Measurements from ENCODE around the gene CDC42EP4.
"Not testable (repeated sequence)": the region's sequence is repeated elsewhere in the genome, so short reads cannot be mapped to it uniquely, and the experiment has no call there.

Gene CDC42EP4

DNA sequence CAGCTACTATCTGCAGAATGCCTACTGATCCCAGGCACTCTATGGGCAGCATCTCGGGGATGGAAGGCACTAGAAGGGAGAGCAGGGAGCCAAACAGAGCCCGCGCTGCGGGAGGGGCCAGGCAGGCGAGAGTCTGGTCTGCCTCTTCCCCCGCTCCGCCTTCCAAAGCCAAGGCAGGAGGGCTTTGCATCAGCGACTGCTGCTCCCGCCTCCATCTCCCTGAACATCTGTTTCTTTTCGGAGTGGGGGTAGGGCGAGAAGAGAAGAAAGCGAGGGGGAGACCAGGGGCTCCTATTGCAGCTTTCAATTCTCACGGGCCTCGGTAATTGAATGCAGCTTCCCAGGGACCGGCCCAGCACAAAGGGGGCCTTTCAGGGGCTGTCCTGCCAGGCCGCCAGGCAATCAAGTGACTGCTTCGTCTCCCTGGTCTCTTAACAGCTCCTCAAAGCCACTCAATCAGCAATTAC lies 31.4 kb upstream of the CDC42EP4 start:
- DNase-seq (ENCODE audit: low read depth in 2 of 2) = no peak

DNA sequence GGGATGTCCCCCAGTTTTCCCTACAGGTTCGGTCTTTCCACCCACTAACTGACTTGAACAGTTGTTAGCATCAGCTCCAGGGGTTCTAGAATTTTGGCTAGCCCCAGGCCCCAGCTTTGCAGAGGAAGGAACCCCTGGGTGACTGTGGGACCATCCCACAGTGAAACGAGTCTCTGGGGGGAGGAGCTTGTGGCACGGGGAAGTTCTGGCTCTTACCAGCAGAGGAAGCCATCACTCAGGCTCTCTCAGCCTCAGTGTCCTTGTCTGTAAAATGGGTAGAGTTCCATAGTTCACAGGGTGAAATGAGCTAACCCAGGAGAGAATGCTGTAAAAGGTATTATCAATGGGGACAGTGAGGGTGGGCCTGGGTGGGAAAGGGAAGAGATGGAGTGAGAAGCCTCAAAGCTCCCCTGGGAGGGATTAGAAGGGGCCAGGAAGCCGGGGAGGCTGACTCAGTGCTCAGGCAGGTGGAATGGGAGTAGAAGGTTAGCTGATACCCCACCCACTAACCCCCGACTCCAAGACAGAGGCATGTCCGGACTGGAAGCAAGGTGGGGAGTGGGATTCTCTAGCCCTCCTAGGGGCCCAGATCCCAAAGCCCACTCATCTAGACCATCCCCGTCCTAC lies 30.9 kb upstream of the CDC42EP4 start:
- DNase-seq (ENCODE audit: low read depth in 2 of 2) = no peak

- DNase-seq (ENCODE audit: low read depth in 2 of 2) = no peak
Measured at GRCh38 chr17:73342050-73342522, 30.3 kb upstream of the CDC42EP4 start.

DNA sequence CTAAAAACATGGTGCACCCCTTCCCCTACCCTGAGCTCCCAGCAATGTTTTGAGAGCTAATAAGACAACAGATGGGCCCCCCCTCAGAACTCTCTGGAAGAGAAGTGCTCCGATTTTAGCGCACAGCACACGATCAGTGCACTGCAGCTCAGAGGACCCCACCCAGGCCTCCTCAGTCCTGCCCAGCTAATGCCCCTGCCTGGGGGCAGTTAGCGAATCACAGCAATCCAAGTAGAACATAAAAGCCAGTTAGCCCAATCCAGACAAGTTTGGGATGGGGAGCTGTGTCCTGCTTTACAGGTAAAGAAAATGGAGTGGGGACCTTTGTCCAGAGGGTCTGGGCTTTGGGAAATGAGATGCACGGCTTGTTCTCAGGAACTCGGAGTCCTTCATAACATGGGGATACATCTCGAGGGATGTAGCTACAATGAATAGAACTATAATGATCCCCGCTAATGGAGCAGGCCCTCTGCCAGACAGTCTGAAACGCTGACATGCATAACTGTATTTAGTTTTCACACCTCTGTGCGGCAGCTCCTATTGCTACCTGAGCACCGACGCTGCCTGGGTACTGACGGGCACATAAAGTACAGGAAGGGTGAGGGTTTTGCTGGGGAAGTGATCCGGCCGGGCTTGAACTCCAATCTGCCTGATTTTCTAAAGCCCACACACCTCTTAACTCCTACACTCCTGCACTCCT lies 29.7 kb upstream of the CDC42EP4 start:
- DNase-seq (ENCODE audit: low read depth in 2 of 2) = no peak

GRCh38 chr17:73340093-73340596 lies 28.3 kb upstream of the CDC42EP4 start:
- DNase-seq (ENCODE audit: low read depth in 2 of 2) = no peak

DNA sequence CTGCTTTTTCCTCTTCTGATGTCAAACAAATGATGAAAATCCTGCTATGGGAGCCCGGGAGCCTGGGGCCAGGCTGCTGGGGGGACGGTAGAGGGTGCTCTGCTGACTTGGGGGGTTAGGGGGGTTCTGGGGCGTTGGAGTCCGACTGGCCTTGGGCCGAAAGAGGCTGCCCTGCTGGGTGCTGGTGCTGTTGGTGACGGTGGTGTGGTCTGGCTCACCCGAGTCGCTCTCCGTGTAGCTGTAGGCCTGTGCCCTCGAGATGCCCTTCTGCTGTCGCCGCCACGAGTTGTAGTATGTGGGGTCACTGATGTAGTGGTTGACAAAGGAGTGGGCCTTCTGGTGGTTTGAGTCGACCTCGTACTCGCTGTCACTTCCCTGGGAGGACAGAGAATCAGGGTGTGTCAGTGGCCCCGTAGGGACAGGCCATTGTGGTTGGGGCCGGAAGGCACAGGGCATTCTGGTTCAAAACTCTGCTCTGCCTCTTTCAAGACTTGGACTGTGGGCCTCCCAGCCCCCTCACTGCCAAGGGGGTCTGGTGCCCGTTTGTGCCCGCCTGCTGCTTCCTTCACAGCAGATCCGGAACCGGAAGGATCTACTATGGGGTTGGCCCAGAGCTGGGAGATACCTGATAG lies 26.9 kb upstream of the CDC42EP4 start:
- DNase-seq (ENCODE audit: low read depth in 2 of 2) = no peak

- no peak for DNase-seq (ENCODE audit: low read depth in 2 of 2)
Measured at GRCh38 chr17:73338050-73338521, 26.3 kb upstream of the CDC42EP4 start.

GRCh38 chr17:73337330-73337710 lies 25.5 kb upstream of the CDC42EP4 start:
- no peak for DNase-seq (ENCODE audit: low read depth in 2 of 2)

GRCh38 chr17:73336408-73337329 lies 24.9 kb upstream of the CDC42EP4 start:
- no peak for DNase-seq (ENCODE audit: low read depth in 2 of 2)

- no peak for DNase-seq (ENCODE audit: low read depth in 2 of 2)
Measured at GRCh38 chr17:73335591-73336407, 24.0 kb upstream of the CDC42EP4 start.

- DNase-seq (ENCODE audit: low read depth in 2 of 2) = no peak
Measured at GRCh38 chr17:73334771-73335513, 23.1 kb upstream of the CDC42EP4 start.

DNA sequence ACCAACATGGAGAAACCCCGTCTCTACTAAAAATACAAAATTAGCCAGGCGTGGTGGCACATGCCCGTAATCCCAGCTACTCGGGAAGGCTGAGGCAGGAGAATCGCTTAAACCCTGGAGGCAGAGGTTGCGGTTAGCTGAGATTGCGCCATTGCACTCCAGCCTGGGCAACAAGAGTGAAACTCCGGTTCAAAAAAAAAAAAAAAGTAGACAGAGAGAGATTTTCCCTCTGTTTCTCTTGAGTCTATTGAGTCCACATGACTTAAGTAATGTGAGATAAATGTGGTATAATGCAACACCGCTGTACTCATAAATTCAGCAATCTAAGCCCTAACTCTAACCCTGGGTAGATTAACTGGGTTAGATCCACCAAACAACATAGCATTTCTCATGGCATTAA lies 21.6 kb upstream of the CDC42EP4 start:
- DNase-seq (ENCODE audit: low read depth in 2 of 2) = not testable (repeated sequence)

DNA sequence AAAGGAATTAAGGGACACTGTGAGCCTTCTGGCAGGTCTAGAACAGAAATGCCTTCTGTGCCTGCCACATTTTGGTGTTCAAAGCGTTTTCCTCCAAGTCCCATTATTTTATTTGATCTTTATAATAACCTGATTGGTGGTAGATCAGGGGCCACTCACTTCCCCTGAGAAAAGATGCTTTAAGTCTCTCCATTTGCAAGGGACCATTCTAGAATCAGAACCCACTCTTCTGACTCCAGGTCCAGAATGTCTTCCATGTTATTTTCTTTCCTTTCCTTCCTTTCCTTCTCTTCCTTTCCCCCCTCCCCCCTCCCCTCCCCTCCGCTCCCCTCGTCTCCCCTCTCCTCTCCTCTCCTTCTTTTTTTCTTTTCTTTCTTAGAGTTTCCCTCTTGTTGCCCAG lies 19.3 kb upstream of the CDC42EP4 start:
- DNase-seq (ENCODE audit: low read depth in 2 of 2) = no peak

DNA sequence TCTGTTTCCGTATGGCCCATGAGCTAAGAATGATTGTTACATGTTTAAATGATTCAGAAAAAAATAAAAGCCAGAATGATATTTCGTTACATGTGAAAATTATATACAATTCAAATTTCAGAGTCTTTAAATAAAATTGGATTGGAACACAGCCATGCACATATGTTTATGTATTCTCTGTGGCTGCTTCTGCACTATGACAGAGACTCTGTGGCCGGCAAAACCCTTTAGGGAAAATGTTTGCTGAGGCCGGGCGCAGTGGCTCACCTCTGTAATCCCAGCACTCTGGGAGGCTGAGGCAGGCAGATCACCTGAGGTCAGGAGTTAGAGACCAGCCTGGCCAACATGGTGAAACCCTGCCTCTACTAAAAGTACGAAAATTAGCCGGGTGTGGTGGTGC lies 15.9 kb upstream of the CDC42EP4 start:
- DNase-seq (ENCODE audit: low read depth in 2 of 2) = no peak

- DNase-seq (ENCODE audit: low read depth in 2 of 2) = no peak
Measured at GRCh38 chr17:73325527-73325842, 13.7 kb upstream of the CDC42EP4 start.

DNA sequence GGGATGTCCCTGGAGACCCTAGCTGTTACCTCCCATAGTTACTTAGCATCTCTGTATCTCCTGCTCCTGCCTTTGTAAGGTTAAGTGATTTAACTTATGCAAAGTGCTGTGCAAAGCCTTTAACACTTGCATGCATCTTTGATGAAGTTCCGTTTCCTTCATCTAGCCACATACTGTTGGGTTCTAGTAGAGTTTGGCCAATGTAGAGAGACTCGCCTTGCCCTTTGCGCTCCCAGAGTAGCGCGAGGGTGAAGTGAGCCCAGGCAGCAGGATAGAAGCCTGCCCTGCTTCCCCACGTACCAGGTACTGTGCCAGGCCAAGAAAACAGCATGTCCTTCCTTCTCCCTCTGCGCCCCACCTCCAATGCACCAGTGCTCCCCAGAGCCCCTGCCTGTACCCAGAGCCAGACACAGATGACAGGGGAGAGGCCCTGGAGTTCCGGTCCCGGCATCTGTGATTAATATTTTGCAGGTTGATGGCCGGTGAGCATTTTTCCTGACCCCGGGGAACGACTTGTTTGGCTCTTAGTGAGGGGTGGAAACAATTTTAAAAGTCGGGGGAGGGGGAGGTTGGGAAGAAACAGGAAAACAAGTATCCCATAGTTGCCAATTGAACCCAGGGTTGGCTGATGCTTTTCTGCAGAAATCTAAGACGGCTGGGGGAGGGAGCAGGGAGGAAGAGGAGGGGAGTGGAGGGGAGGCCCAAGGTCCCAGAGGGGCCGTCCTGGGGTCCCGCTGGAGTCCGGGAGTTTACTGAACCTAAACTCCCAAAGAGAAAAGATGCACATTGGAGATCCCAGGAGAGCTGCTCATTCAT lies 13.1 kb upstream of the CDC42EP4 start:
- DNase-seq (ENCODE audit: low read depth in 2 of 2) = no peak

GRCh38 chr17:73324160-73324475 lies 12.3 kb upstream of the CDC42EP4 start:
- DNase-seq (ENCODE audit: low read depth in 2 of 2) = no peak

DNA sequence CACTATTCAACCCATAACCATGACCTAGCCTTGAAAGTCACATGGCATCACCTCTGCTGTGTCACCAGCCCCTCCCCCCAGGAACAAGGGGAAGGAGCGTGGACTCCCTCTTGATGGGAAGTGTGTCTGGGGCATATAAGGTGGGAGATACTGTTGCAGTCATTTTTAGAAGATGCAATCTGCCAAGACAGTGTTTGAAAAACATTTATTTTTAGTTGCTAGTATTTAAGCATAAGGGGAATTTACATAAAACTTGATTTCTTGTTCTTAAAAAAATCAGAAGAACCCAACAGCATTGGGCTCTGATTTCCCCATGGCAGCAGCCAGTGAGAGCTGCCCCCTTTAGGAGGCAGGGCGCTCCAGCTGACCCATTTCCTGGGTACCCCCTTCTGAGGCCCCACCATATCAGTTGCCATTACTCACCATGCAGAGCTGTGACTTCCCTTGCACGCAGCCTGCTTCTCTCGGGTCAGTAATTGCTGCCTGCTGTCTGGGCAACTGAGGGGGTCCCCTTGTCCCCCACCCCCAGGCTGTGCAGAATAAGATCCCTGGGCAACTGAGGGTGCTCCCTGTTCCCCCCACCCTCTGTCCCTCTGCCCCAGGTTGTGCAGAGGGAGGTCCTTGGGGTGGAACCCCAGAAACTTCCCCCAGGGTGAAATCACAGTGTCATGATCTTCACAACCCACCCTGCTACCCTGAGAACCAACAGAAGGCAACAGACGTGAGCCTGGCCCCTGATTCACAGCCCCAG lies 11.8 kb upstream of the CDC42EP4 start:
- DNase-seq (ENCODE audit: low read depth in 2 of 2) = no peak
